ENCODE measurements around the gene NIPSNAP3A. TPM values are rescaled to one million over a fixed set of nuclear protein-coding genes. Genes with fewer than 3 reads are reported as not detected.
A peak's percentile ranks its signal among the peaks of the same experiment; 100 is the strongest.

Gene NIPSNAP3A
- total RNA-seq, 1 donor from 2014 or later, result 18.7 TPM

DNA sequence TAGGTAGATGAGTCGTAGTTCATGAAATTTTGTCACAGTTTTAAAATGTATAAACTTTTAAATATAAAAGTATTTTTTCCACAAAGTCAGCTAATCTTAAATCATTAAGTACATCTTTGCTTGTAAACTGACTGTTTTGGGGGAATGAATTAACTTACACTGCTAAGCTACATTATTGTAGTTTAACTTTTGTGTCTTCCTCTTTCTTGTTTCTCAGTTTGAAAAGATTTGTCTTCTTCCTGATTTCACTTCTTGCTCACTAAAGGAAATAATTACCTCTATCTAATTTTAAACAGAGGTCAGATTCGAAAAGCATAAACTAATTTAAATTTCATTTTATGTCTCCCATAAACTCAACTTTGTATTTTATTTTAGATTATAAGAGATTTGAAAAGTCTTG lies 22.2 kb downstream of the NIPSNAP3A start:
- no peak for DNase-seq
- no peak for ATAC-seq (ENCODE audit: poor library complexity)
- intact Hi-C loops (cut with DNase I), result no loop called here

DNA sequence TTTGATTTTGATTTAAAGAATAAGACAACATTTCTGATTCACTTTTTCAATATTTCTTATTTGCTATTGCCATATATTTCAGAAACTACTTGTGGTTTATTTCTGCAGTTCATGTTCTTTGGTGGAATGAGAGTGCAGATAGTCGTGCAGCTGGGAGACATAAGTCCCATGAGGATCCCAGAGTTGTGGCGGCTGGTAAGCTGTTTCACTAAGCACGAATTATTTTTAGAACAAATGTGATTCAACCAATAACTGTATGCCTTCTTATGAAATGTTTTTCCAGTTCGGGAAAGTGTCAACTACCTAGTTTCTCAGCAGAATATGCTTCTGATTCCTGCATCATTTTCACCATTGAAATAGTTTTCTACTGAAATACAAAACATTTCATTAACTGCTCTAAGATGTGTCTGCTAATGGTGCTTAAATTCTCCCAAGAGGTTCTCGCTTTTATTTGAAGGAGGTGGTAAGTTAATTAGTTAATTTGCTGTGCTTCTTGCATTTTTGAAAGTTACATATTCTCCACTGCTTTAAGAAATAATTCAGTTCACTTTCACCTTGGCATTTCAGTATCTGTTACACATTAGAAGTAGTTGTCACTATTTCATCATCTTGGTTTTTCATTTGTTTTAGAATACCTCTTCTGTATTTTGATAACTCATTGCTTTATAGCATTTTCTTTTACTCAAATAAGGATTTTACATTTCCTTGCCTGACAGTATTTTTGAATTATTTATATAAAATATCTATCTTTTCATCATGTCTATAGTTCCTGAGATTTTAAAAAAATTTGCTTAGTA lies 25.4 kb downstream of the NIPSNAP3A start:
- intact Hi-C loops (cut with DNase I), result no loop called here
- DNase-seq (peak; percentile 54), ATAC-seq (ENCODE audit: poor library complexity) (peak; percentile 59)

DNA sequence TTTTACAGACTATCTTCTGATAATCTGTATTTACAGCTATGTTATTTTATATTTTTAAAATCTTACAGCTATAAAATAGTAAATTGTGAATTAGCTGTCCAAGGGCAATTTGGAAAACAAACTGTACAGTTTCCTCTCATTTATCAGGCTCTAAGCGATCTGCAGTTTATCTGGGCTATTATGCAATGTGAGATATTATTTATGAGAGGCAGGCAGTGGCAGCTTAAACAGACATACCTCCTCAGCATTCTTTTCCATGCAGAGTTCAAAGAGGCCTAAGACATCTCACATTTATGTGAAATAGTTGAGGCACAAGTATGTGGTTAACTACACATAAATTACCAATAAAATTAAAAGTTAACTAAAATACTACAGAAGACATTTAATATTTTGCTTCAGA lies 26.6 kb downstream of the NIPSNAP3A start:
- peak; percentile 22 for ATAC-seq (ENCODE audit: poor library complexity)
- intact Hi-C loops (cut with DNase I), result no loop called here
- DNase-seq, result no peak

DNA sequence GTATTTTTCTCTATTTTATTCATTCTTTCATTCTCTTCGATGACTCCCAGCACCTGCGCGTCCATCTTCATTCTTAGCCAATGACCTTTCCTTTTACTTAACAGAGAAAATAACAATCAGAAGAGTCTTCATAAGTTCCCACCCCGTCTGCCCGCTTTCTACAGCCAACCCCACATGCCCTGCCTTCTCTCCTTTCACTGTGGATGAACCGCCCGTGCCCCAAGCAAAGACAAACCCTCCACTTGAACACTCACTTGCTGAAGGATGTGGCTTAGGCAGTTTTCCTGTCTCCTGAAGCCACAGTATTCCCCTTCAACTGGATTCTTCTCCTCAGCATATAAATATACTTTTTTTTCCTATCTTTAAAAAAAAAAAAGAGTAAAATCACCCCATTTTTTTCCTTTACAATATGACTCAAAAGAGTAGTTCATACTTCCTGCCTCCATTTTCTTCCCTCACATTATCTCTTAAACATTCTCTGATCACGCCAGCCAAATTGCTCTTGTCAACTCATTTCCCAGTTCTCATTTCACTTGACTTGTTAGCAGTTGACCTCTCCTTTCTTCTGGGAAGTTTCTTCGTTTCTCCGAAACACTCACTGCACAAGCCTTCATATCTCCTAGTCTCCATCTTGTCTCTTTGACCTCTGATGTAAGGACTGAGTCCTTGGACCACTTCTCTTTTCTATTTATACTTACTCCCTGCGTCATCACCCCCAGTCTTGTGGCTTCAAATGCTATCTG lies 27.5 kb downstream of the NIPSNAP3A start:
- peak; percentile 81 for ATAC-seq (ENCODE audit: poor library complexity)
- DNase-seq, result no peak

DNA sequence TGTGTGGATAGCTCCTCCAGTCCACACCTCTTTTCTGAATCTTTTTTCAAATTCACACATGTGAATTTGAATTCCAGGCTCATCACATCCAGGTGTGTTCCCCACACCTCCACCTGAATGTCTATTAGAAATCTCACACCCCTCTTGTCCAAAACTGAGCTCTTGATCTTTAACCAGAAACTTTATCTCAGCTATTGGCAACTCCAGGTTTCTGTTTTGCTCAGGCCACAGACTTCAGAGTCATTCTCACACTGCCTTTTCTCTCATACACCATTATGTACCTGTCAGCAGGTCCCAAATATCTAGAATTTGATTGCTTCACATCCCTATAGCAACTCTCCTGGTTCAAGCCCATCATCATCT lies 28.1 kb downstream of the NIPSNAP3A start:
- ATAC-seq (ENCODE audit: poor library complexity), result peak; percentile 31
- intact Hi-C loops (cut with DNase I), result no loop called here
- no peak for DNase-seq

More for the DNA sequence above, 27.5 kb downstream of the NIPSNAP3A start:
- intact Hi-C loops (cut with DNase I), result no loop called here

DNA sequence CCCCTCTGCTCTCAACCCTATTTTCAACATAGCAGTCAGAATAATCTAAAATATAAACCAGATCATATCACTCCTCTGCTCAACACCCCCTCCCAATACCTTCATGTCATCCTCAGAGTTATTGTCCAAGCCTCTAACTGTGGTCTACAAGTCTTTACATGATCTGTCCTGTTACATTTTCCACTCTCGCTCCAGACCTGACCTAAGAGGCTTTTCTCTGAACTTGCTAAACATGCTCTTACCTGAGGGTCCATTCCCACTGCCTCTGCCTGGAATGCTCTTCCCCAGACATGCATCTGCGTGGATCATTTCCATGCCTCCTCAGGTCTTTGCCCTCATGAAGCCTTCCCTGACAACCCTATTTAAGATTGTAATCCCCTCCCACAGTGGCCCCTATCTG lies 28.5 kb downstream of the NIPSNAP3A start:
- intact Hi-C loops (cut with DNase I), result no loop called here
- no peak for DNase-seq
- no peak for ATAC-seq (ENCODE audit: poor library complexity)

DNA sequence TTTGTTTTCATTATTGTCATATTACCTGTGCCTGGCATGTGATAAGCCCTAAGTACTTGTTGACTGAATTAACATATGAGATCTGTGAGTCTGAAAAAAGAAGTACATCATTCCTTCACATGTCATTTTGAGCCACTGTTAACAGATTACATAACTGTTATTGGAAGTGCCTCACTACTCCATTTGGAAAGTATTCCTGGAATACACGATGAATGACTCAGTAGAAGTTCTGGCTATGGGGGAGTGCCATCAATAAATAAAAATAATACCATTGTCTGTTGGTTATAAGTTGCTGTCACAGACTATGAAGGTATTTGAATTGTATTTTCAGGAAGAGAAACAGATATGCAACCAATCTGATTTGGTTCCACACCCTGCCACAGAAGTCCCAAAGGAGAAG lies 29.3 kb downstream of the NIPSNAP3A start:
- peak; percentile 13 for ATAC-seq (ENCODE audit: poor library complexity)
- DNase-seq, result no peak
- intact Hi-C loops (cut with DNase I), result no loop called here

DNA sequence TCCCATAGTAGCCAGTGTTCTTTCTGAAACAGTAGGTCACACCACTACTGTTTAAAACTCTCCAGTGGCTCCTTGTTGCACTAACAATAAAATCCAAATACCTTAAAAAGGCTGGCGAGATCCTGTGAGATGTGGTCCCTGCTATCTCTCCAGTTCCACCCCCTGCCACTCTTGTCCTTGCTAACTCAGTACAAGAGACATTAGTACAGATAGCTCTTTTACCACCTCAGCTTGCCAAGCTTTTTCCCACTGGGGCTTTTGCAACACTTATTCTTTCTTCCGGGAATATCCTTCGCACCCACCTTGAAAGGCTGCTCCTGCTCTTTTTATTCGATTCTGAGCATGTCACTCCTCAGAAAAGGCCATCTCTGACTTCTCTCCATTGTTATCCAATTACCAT lies 31.3 kb downstream of the NIPSNAP3A start:
- ATAC-seq (ENCODE audit: poor library complexity) (no peak), DNase-seq (no peak)
- intact Hi-C loops (cut with DNase I), result no loop called here

DNA sequence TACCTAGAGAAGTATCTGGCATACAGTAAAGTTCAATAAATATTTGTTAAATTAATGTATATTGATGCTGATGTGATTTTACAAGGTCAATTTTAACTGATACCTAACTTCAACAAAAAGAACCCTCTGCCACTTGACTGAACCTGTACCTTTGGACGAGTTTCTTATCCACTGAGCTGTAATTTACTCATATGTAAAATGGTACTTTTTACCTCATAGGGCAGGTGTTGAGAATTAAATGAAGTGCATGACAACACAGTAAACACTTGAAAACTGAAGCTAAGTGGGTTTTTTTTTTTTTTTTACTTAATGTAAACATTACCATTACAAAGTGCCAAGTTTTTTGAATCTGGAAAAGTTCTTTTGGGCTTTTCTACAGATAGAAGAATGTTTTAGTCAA lies 31.9 kb downstream of the NIPSNAP3A start:
- intact Hi-C loops (cut with DNase I), result no loop called here
- ATAC-seq (ENCODE audit: poor library complexity) (no peak), DNase-seq (no peak)

DNA sequence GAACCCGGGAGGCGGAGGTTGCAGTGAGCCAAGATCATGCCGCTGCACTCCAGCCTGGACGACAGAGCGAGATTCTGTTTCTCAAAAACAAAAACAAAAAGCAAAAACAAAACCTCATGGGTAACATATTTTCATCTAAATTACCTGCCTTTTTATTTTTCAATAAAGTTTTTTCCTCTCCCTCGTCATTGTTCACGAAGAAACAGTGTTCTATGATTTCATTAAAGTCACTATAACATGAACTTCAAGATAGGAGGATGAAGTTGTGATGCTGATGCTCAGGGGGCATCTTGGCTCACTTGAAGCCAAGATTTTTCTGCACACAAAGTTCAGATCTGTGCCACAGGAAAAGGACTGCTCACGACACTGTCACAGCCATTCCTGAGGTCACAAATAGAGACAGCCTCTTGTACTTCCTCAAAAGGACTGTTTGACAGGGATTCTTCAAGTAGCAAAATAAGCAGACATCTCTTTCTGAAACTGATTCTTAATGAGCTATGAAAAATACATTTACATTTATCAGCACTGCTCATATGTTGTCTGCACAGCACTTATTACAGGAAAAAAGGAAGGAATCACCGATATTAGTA lies 32.6 kb downstream of the NIPSNAP3A start:
- DNase-seq (no peak), ATAC-seq (ENCODE audit: poor library complexity) (no peak)
- intact Hi-C loops (cut with DNase I), result no loop called here

DNA sequence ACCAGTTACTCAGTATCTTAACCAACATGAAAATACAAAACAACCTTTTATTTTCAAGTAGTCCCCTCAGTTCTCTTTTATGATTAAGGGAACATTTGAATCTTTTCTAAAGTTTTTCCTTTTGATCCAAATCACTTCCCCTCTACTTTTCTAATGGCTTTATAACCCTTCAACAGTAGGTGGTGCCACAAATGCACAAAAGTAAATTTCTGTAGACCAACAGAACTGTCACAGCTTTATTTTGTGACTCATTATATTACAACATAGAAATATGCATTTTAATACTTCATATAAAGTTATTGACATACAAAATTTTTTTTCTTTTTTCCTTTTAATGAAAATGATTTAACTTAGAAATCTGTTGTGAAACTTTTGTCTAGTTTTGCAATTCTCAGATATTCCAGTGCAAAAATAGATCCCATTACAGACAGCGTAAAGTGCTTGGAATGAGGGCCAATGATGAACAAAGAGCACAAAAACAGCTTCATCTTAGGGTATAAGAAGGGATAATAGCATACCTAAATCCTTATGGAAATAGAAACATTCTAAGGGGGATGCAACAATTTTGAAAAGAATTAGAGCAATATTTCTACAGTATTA lies 33.4 kb downstream of the NIPSNAP3A start:
- intact Hi-C loops (cut with DNase I), result no loop called here
- ATAC-seq (ENCODE audit: poor library complexity) (peak; percentile 27), DNase-seq (no peak)

DNA sequence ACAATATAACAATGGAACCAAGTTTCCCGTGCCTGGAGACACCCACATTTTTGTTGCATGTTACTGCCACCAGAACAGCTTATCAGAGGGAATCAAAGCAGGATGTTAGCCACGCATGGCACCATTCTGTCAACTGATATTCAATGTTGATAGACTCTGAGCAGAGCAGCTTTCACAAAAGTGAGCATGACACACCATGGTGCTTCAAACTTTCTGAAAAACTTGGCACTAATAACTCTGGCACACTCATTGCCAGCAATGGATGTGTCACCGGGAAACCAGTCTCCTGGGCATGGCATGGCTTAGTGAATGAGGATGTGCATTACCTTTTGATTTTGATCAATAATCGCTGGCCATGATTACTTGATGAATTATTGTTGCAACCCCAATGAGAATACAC lies 36.1 kb downstream of the NIPSNAP3A start:
- ATAC-seq (ENCODE audit: poor library complexity) (no peak), DNase-seq (no peak)
- intact Hi-C loops (cut with DNase I), result no loop called here

DNA sequence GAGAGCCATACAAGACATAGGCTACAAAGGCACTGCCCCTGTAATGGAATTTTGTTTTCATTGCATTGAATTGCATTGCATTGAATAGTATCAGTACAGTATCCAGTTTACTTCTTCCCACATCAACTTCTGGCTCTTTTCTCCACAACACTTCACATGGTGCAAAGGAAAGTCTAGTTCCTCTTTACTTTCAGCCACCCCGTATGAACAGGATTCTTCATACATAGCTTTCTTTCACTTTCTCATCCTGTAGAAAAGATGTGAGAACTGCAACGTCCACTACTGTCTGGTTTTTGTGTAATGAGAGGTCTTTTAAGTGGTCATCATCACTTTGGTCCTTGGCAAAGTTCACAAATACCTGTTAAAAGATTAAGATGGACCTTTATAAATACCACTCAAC lies 36.6 kb downstream of the NIPSNAP3A start:
- DNase-seq (no peak), ATAC-seq (ENCODE audit: poor library complexity) (no peak)
- intact Hi-C loops (cut with DNase I), result no loop called here

DNA sequence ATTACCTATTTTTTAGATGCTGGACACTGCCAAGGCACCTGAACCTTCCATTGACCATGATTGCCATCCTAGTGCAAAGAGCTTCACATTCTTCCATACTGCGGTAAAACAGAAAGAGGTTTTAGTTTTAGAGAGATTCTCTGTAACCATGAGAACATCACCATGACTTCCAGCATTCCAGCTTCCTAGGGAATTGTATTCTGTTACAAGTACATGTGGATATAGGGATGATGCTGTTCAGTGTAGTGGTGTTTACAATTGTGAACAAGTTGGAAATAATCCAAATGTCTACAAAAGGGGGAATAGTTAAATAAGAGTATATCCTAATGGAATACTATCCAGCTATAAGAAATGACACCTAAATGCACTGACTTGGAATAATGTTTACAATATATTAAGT lies 38.8 kb downstream of the NIPSNAP3A start:
- ATAC-seq (ENCODE audit: poor library complexity), result no peak
- DNase-seq, result no peak
- intact Hi-C loops (cut with DNase I), result no loop called here

DNA sequence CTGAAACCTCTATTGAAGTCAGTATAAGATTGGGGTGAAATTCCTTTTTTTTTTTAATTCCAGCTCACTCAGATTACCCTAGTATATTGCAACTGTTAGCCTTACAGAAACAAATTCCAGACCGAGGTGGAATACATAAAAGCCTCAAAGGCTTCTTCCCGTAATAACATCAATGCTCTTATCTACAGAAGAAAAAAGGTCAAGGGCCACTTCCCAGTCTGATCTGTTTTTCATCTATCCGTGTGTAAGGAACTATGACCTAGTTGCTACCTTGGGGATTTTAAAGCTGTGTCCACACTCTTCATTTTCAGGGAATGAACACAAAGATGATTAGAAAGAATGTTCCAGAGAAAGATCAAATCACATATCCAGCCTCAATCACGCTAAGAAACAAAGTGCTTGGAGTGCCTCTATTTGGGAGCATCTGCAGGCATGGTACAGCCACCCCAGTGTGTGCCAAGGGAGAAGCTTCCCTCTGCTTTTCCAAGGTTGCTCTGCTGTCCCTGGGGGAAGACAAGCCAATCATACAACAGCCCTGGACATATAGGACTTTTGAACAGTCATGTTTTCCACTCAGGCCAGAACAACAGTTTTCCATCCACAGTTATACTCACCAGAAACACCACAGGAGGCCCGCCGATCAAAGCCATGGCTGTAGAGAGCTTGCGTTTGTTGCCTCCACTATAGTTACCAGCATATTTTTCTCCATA lies 40.0 kb downstream of the NIPSNAP3A start:
- no peak for ATAC-seq (ENCODE audit: poor library complexity)
- intact Hi-C loops (cut with DNase I), result no loop called here
- DNase-seq, result no peak

DNA sequence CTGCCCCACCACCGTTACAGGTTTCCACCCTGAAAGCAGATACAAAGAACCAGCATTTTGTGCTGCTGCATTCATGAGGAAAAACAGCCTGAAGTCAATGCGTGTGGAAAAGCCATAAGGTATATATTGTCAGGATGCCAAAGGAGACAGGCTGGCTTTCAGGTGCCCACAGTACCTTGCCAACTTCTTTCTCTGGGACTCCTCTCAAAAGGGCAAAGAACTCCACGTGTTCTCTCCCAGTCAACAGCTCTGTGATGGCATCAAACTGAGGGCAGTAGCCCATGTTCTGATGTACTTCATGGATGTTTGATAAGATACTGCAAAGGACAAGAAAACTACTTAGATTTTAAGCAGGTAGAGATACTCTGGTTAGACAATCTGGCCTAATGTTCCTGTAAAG lies 40.8 kb downstream of the NIPSNAP3A start:
- ATAC-seq (ENCODE audit: poor library complexity), result no peak
- DNase-seq, result no peak
- intact Hi-C loops (cut with DNase I), result no loop called here

DNA sequence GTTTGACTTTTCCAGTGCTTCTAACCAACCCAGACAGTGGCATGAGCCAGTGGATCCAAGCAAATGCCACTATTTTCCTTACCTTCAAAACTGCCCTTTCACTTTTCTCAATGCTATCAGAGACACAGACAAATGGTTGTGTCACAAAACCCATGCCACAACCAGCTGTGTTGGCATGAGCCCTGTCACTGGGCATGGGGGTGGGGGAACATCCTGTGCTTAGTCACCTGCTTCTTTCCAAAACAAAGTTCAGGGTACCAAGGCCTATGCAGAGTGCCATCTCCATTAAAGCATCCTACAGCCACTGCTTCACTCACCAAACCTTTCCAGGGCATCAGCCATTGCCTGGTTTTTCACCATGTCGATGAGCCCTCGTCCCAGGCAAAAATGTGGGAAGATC lies 46.6 kb downstream of the NIPSNAP3A start:
- intact Hi-C loops (cut with DNase I), result no loop called here
- DNase-seq, result no peak
- ATAC-seq (ENCODE audit: poor library complexity), result no peak

DNA sequence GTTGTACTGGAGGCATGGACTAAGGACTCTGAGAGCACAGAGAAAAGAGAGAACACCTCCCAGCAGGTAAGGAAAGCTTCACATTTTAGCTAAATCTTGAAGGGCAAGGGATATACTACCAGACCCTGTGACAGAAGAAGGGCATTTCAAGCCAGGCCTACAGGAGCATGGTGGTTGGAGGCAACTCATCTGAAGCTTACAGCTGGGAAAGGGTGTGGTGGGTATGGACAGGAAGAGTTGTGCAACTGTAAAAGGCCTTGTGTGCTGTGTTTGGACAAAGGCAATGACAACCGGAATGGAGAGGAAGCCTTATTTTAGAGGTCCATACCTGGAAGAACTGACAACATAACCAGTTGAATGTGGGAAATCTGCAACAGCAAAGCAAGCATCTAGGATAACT lies 47.6 kb downstream of the NIPSNAP3A start:
- intact Hi-C loops (cut with DNase I), result no loop called here
- ATAC-seq (ENCODE audit: poor library complexity) (peak; percentile 57), DNase-seq (no peak)

DNA sequence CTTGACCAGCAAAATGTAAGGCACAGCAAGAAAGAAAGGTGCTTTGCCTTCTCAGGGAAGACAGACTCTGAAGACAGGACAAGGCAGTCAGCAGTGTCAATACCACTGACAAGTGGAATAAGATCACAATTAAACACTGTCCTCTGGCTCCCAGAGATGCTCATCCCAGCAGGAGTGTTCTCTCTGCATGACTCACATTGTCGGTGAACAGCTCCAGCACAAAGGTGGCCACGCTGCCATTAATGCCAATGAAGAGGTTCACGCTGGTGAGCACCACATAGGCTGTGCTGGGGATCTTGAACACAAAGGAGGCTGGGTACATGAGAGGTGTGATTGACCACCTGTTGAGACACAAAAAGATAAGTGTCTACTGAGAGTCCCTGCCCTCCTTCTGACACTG lies 48.4 kb downstream of the NIPSNAP3A start:
- ATAC-seq (ENCODE audit: poor library complexity) (no peak), DNase-seq (no peak)
- intact Hi-C loops (cut with DNase I), result no loop called here

Data from Right ventricle myocardium superior (tissue), 1 donor.